Skin of body (tissue), 1 donor: ENCODE results near the gene RSPRY1. TPM values are rescaled to one million over a fixed set of nuclear protein-coding genes. Genes with fewer than 3 reads are reported as not detected.

ENCODE experiments used
- total RNA-seq: library from RNA; depleted of rRNA; stranded (reverse); fragments of >200 nt; gene quantifications from one replicate; pipeline ENCODE4 v1.2.3, GENCODE V29; 2014

The RSPRY1 gene
- total RNA-seq, 1 donor from 2014 or later: 39.9 TPM

Other genes starting within 250 kb of the RSPRY1 start
- gene CETP, start 224.4 kb upstream of the RSPRY1 start, total RNA-seq: 2.9 TPM
- gene NLRC5, start 196.8 kb upstream of the RSPRY1 start, total RNA-seq: 11.9 TPM
- gene CPNE2, start 93.7 kb upstream of the RSPRY1 start, total RNA-seq: 20.6 TPM
- gene PSME3IP1, start 290 bp upstream of the RSPRY1 start, total RNA-seq: 39.9 TPM
- gene ARL2BP, start 58.9 kb downstream of the RSPRY1 start, total RNA-seq: 40.1 TPM
- gene PLLP, start 98.3 kb downstream of the RSPRY1 start, total RNA-seq: 0.69 TPM
- 0.69 TPM for gene CCL22, start 172.5 kb downstream of the RSPRY1 start, total RNA-seq
- gene CX3CL1, start 186.2 kb downstream of the RSPRY1 start, total RNA-seq: 2.6 TPM
- 0.49 TPM for gene CCL17, start 218.4 kb downstream of the RSPRY1 start, total RNA-seq